Left forelimb (tissue), 1 donor: ENCODE measurements around the gene REEP3.
"Not testable (repeated sequence)": the region's sequence is repeated elsewhere in the genome, so short reads cannot be mapped to it uniquely, and the experiment has no call there.

ENCODE experiments used
- DNase-seq: peaks from one replicate; pipeline ENCODE4 v3.0.0-alpha.2; 2018; ENCODE audit warnings: low spot score

REEP3 gene

DNA sequence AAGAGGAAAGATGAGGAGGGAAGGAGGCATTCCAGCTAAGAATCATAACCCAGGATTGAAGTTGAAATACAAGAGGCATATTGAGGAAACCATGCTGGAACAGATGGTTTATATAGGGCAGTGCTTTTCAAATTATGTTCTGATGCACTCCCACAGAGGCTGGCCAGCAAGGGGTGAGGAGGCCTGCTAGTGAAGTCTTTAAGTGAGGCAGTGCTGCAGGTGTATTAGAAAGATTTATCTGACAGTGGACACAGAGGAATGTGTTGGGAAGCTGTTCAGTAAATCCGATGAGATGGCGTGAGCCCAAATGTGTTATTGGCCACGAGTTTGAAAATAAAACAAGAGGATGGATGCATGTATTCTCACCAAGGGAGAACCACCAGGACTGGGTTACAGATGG is 28.6 kb downstream of the REEP3 start:
- DNase-seq = no peak

DNA sequence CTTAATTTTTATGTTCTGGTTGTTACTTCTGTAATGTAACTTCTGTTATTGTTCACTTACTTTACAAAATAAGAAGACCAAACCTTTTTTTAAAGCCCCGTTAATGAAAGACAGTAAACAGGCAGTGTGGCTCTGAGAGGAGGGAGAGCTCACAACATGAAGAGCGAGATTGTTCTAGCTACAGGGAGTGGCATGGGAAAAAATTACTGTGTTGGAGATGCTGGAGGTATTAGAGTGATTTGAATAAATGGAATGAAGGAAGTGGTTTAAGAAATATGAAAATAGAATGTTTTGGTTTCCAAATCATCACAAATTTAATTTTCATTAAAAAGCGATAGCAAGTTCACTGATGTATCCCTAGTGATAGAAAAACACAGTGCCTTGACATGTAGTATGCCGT is 31.8 kb downstream of the REEP3 start:
- no peak for DNase-seq

DNA sequence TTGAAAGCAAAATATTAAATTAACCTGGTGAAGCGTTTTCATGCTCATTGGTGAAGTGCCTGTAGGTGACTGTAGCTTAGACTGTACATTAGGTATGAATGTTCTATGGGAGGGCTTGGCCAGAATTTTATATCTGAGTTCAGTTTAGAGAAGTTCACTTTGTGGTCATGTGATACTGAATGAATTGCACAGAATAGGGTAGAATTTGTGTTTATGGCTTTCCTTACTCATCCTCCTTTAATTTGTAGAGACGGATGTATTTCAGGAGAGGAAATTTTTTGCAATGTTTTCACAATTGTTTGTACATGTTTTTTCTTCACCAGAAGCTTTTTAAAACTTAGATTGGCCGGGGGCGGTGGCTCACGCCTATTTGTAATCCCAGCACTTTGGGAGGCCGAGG is 32.3 kb downstream of the REEP3 start:
- DNase-seq = no peak

- no peak for DNase-seq
Measured at GRCh38 chr10:63554657-63555056, 33.5 kb downstream of the REEP3 start.

GRCh38 chr10:63555330-63555729 is 34.1 kb downstream of the REEP3 start:
- no peak for DNase-seq

DNA sequence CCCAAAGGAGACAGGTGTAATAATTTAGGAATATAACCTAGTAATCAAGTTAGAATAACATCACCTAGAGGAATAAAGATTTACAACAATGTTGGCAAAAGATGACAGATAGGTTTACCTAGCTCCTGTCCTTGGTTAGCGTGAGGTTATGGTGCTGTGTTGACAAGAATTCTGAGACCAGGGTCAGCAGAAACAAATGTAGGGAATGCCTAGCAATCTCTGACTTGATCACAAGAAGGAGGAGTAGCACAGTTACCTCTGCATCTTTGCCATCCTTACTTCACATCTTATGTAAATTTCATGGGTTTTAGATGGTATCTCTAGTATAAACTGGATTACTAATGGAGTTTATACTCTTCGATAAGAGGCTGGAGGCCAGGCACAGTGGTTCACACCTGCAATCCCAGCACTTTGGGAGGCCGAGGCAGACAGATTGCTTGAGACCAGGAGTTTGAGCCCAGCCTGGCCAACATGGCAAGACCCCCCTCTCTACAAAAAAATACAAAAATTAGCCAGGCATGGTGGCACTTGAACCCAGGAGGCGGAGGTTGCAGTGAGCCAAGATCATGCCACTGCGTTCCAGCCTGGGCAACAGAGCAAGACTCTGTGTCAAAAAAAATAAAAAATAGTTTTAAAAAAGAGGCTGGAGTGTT is 37.1 kb downstream of the REEP3 start:
- no peak for DNase-seq

- DNase-seq = no peak
Measured at GRCh38 chr10:63561341-63561740, 40.1 kb downstream of the REEP3 start.

DNA sequence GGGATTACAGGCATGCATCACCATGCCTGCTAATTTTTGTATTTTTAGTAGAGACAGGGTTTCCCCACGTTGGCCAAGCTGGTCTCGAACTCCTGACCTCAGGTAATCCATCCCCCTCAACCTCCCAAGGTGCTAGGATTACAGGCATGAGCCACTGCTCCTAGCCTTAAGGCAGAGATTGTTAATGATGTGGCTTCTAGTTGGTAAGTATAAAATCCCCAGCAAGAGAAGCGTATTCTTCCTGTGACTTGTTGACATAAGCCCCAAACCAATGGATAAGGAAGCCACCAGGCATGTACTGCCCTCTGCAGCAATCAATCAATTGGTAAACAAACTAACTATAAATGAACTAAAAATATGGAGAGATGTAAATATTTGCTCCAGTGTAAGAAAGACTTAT is 41.2 kb downstream of the REEP3 start:
- no peak for DNase-seq

DNA sequence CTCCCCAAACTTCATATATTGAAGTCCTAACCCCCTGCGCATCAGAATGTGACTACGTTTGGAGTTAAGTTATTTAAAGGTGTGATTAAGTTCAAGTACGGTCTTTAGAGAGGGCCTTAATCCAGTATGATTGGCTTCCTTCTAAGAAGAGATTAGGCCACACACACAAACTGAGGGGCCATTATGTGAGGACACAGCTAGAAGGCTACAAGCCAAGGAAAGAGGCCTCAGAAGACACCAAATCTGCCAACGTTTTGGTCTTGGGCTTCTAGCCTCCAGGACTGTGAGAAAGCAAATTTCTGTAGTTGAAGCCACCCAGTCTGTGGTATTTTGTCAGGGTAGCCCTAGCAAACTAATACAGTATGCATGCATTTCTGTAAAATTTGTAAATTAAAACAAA is 41.7 kb downstream of the REEP3 start:
- no peak for DNase-seq

GRCh38 chr10:63563623-63564022 is 42.4 kb downstream of the REEP3 start:
- DNase-seq = no peak

DNA sequence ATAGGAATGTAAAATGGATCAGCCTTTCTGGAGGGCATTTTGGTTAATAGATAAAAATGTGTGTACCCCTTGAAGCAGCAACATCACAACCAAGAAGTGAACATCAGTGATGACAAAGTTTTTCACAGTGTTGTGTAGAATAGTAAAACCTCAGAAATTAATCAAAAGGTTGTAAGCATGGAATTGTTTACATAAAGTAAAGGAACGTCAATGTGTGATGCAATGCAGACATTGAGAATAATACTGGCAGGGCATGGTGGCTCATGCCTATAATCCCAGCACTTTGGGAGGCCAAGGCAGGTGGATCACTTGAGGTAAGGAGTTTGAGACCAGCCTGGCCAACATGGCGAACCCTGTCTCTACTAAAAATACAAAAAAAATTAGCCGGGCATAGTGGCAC is 43.5 kb downstream of the REEP3 start:
- DNase-seq = not testable (repeated sequence)

DNA sequence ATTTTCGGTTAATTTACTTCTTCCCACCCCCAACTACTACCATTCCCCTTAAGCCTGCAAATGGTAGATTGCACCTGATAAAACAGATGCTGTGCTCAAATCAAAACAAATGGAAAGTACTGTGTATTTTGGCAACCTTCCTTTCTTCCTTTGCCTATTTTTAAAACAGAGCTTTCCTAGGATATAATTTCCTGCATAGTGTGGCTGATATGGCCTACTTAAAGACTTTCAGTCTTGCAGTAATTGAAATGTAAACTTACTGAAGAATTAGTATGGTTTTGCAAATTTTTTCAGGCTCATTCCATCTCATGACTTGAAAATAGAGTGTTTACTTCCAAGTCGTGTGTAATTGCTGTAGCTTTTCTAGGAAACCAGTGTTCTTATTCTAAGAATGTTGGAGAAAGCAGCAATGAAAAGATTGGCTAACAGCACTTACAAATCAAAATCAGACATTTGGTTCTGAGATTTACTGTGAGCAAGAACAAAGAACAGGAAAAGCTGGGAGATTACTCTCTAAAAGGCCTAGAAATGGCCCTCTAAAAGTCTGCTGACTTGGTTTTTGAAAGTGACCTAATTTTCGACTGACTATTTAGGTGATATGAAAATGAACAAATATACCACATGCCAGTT is 52.0 kb downstream of the REEP3 start:
- DNase-seq = no peak

- DNase-seq = no peak
Measured at GRCh38 chr10:63574011-63574410, 52.8 kb downstream of the REEP3 start.

- no peak for DNase-seq
Measured at GRCh38 chr10:63576501-63576900, 55.3 kb downstream of the REEP3 start.

- no peak for DNase-seq
Measured at GRCh38 chr10:63578501-63578900, 57.3 kb downstream of the REEP3 start.

GRCh38 chr10:63579371-63580014 is 58.3 kb downstream of the REEP3 start:
- no peak for DNase-seq

GRCh38 chr10:63582690-63583089 is 61.5 kb downstream of the REEP3 start:
- no peak for DNase-seq

DNA sequence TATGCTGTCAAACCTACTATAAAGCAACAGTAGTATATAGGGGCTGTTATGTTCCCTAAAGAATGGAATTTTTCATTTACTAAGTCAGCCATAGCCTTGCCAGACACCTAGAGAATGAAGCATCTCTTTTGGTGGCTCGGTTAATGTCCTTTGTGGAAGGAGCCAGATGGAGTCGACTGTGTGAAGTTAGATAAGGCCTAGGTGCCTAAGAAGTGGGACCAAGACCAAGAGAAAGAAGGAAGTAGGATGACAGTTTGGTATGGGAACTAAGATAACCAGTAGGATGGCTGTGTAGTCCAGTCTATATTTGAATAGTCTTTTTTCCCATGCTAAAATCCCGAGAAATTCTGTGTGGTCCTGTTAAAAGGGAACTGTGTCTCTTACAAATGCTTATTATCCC is 62.2 kb downstream of the REEP3 start:
- DNase-seq = no peak

GRCh38 chr10:63583909-63584724 is 62.9 kb downstream of the REEP3 start:
- DNase-seq = no peak

- DNase-seq = no peak
Measured at GRCh38 chr10:63584725-63585035, 63.5 kb downstream of the REEP3 start.

- no peak for DNase-seq
Measured at GRCh38 chr10:63585041-63585440, 63.8 kb downstream of the REEP3 start.

- no peak for DNase-seq
Measured at GRCh38 chr10:63586043-63586442, 64.8 kb downstream of the REEP3 start.

GRCh38 chr10:63587191-63587590 is 66.0 kb downstream of the REEP3 start:
- DNase-seq = no peak
